Neural progenitor cell (in vitro differentiated cells): ENCODE results near the gene LILRA6. TPM values are rescaled to one million over a fixed set of nuclear protein-coding genes. Genes with fewer than 3 reads are reported as not detected.

Experiments
- DNase-seq: peaks from one replicate; pipeline ENCODE4 v3.0.0-alpha.2; 2016; ENCODE audit warnings: low spot score
- H2AFZ ChIP-seq: fragments of 200-600 bp; sonication (generic); replicated peaks from 2 replicates; pipeline ENCODE4 v1.6.1; 2016; ENCODE audit warnings: antibody characterized with exemption
- H3F3A ChIP-seq: fragments of 200-600 bp; sonication (generic); 2 replicates; pipeline ENCODE4 v1.6.1; 2016; ENCODE audit warnings: antibody characterized with exemption, low read depth
- H3K27ac ChIP-seq: fragments of 200-600 bp; sonication (generic); 2 replicates; pipeline ENCODE4 v1.5.1; 2016; ENCODE audit warnings: mild to moderate bottlenecking
- H3K27me3 ChIP-seq: fragments of 200-600 bp; sonication (generic); 2 replicates; pipeline ENCODE4 v1.6.1; 2016; ENCODE audit warnings: mild to moderate bottlenecking, moderate library complexity
- H3K36me3 ChIP-seq: fragments of 200-600 bp; sonication (generic); 2 replicates; pipeline ENCODE4 v1.5.1; 2016
- H3K4me1 ChIP-seq: fragments of 200-600 bp; sonication (generic); 2 replicates; pipeline ENCODE4 v1.6.1; 2016; ENCODE audit warnings: mixed run types
- H3K4me2 ChIP-seq: fragments of 200-600 bp; sonication (generic); 2 replicates; pipeline ENCODE4 v1.6.1; 2016
- H3K4me3 ChIP-seq: fragments of 200-600 bp; sonication (generic); 2 replicates; pipeline ENCODE4 v1.5.1; 2016
- H3K79me2 ChIP-seq: fragments of 200-600 bp; sonication (generic); 2 replicates; pipeline ENCODE4 v1.6.1; 2016; ENCODE audit warnings: low read depth
- H3K9ac ChIP-seq: fragments of 200-600 bp; sonication (generic); 2 replicates; pipeline ENCODE4 v1.6.1; 2016
- H3K9me3 ChIP-seq: fragments of 200-600 bp; sonication (generic); 2 replicates; pipeline ENCODE4 v1.5.1; 2016; ENCODE audit warnings: low read depth
- H4K20me1 ChIP-seq: fragments of 200-600 bp; sonication (generic); 2 replicates; pipeline ENCODE4 v1.6.1; 2016; ENCODE audit warnings: low read depth
- H3K27ac Mint-ChIP-seq: 3 replicates; pipeline ENCODE4 v1.8.0; 2021; ENCODE audit warnings: mixed read lengths
- H3K27me3 Mint-ChIP-seq: 2 replicates; pipeline ENCODE4 v1.8.0; 2022; ENCODE audit warnings: low read depth, mild to moderate bottlenecking, inconsistent platforms, moderate library complexity, mixed read lengths; ENCODE audit not compliant: insufficient read depth
- H3K36me3 Mint-ChIP-seq: 3 replicates; pipeline ENCODE4 v1.8.0; 2021; ENCODE audit warnings: mixed read lengths
- H3K4me1 Mint-ChIP-seq: 3 replicates; pipeline ENCODE4 v1.8.0; 2021; ENCODE audit warnings: mixed read lengths
- H3K4me3 Mint-ChIP-seq: 3 replicates; pipeline ENCODE4 v1.8.0; 2021; ENCODE audit warnings: mild to moderate bottlenecking, moderate library complexity, mixed read lengths
- H3K9me3 Mint-ChIP-seq: 3 replicates; pipeline ENCODE4 v1.8.0; 2020; ENCODE audit warnings: mixed read lengths
- EZH2 ChIP-seq: fragments of 200-600 bp; sonication (generic); IDR thresholded peaks from 2 replicates; pipeline ENCODE4 v1.6.1; 2017; ENCODE audit warnings: antibody characterized with exemption, mild to moderate bottlenecking, moderate library complexity
- EZH2phosphoT487 ChIP-seq: fragments of 200-600 bp; sonication (generic); IDR thresholded peaks from 2 replicates; pipeline ENCODE4 v1.6.1; 2017; ENCODE audit warnings: antibody characterized with exemption
- microRNA-seq: library from miRNA; unstranded; fragments of <30 nt; microRNA quantifications from one replicate; pipeline ENCODE4, GENCODE V29; 2016
- small RNA-seq: library from RNA; depleted of rRNA; stranded (forward); fragments of <200 nt; gene quantifications from one replicate; pipeline ENCODE3, GENCODE V24; 2015
- total RNA-seq: library from RNA; depleted of rRNA; stranded (reverse); fragments of >200 nt; gene quantifications from 2 replicates; pipeline ENCODE4 v1.2.3, GENCODE V29; 2015; ENCODE audit warnings: low replicate concordance
- TF ChIP-seq, protein P1 (sequence below): fragments of 200-600 bp; sonication (generic); IDR thresholded peaks from 2 replicates; pipeline ENCODE4 v1.5.1; 2017; ENCODE audit warnings: antibody characterized with exemption, mild to moderate bottlenecking

The LILRA6 gene
- total RNA-seq, 1 donor from 2014 or later: not detected

DNA sequence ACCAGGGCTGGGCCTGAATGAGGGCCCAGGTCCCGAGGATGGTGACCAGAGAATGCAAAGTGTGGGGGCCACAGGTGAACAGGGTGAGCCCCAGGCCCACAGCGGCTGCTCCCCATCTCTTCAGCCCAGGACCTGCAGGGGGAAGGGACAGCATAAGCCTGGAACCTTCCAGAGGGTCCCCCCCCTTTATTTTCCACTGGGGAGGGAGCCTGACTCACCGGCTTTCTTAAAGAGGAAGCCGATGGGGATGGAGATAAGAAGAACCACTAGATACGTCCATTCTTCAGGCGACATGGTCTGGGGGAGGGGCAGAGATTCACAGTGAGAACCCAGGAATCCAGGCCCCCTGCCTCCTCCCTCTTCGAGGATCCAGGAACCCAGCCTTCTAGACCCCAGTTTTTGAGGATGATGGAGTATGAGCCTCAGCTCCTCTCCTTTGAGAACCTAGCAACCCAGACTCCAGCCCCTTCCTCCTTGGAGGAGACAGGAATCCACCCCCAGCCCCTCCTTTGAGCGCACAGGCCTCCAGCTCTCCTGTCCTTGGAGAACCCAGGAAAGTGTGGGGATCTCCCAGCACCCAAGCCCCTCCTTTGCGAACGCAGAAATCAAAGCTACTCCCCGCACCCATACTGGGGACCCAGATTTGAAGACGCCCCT, 54.2 kb downstream of the LILRA6 start:
- H3K27ac Mint-ChIP-seq: peak overlapping the region; percentile 92
- Histone ChIP-seq H3K9me3 (no peaks in the 10 kb centered on the region), H3K9ac (peak overlapping the region; percentile 78), H3K27me3 (no peaks in the 10 kb centered on the region), H3F3A (peaks cover 21% of the 10 kb centered on the region), H4K20me1 (peaks cover 21% of the 10 kb centered on the region), H2AFZ (no peak overlapping the region), H3K4me1 (peaks cover 16% of the 10 kb centered on the region), H3K27ac (no peak overlapping the region), H3K4me2 (peak overlapping the region; percentile 88), H3K4me3 (peak overlapping the region; percentile 80), H3K36me3 (peaks cover 3% of the 10 kb centered on the region), H3K79me2 (peaks cover 37% of the 10 kb centered on the region)
- H3K4me1 Mint-ChIP-seq: peaks cover 22% of the 10 kb centered on the region
- H3K36me3 Mint-ChIP-seq: peaks cover 18% of the 10 kb centered on the region
- no peaks in the 10 kb centered on the region for H3K9me3 Mint-ChIP-seq
- H3K4me3 Mint-ChIP-seq: peak overlapping the region; percentile 92
- TF ChIP-seq EZH2 (no peak), EZH2phosphoT487 (no peak)
- TF ChIP-seq, protein P1, sequence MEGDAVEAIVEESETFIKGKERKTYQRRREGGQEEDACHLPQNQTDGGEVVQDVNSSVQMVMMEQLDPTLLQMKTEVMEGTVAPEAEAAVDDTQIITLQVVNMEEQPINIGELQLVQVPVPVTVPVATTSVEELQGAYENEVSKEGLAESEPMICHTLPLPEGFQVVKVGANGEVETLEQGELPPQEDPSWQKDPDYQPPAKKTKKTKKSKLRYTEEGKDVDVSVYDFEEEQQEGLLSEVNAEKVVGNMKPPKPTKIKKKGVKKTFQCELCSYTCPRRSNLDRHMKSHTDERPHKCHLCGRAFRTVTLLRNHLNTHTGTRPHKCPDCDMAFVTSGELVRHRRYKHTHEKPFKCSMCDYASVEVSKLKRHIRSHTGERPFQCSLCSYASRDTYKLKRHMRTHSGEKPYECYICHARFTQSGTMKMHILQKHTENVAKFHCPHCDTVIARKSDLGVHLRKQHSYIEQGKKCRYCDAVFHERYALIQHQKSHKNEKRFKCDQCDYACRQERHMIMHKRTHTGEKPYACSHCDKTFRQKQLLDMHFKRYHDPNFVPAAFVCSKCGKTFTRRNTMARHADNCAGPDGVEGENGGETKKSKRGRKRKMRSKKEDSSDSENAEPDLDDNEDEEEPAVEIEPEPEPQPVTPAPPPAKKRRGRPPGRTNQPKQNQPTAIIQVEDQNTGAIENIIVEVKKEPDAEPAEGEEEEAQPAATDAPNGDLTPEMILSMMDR: no peak
- DNase-seq: peak; percentile 53
- H3K27me3 Mint-ChIP-seq: peaks cover 26% of the 10 kb centered on the region

DNA sequence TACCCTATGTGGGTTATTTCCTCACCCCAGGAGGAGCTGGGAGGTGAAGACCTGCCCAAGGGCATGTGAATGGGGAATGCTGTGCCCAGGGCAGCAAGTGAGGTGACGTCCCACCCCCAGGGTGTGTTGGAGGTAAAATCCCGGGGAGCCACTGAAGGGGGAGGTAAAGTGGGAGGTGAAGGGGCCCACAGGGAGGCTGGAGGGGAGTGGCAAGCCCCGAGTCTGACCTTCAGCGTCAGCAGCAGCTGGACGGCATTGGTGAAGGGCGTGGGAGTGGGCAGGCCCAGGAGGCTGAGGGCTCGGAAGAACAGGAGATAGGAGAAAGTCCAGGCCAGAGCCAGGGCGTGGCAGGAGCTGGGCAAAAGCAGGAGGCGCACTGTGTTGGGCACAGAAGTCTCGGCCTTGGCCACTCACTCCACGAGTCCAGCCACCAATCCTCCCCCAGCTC, 55.6 kb downstream of the LILRA6 start:
- Histone ChIP-seq H3K9ac (no peak overlapping the region), H3K4me3 (no peak overlapping the region), H3K4me2 (no peak overlapping the region), H2AFZ (no peak overlapping the region), H3F3A (peaks cover 16% of the 10 kb centered on the region), H3K27me3 (no peaks in the 10 kb centered on the region), H3K36me3 (no peaks in the 10 kb centered on the region), H3K4me1 (peaks cover 9% of the 10 kb centered on the region), H3K27ac (no peak overlapping the region), H3K9me3 (no peaks in the 10 kb centered on the region), H3K79me2 (peaks cover 23% of the 10 kb centered on the region), H4K20me1 (peaks cover 14% of the 10 kb centered on the region)
- peaks cover 14% of the 10 kb centered on the region for H3K4me1 Mint-ChIP-seq
- H3K27ac Mint-ChIP-seq: peak overlapping the region; percentile 33
- TF ChIP-seq, protein P1: no peak
- peaks cover 22% of the 10 kb centered on the region for H3K27me3 Mint-ChIP-seq
- no peak for DNase-seq
- no peaks in the 10 kb centered on the region for H3K9me3 Mint-ChIP-seq
- H3K36me3 Mint-ChIP-seq: peaks cover 15% of the 10 kb centered on the region
- peak overlapping the region; percentile 92 for H3K4me3 Mint-ChIP-seq

Small RNA genes lying within 50 kb of the gene (microRNA-seq; reads per million reads assigned to microRNA genes)
- not detected for gene MIR4752

Small RNA genes lying within 50 kb of the gene (small RNA-seq; reads per million reads assigned to genes)
- gene MIR4752 (not detected), gene RNU6-1307P (not detected)

Other genes with a start within 250 kb of the LILRA6 start
- 0.12 TPM in 1 of 2 replicates, not detected in the other for gene VSTM1, start 178.9 kb downstream of the LILRA6 start, total RNA-seq
- not detected in 2 replicates for gene TARM1, start 161.4 kb downstream of the LILRA6 start, total RNA-seq
- 2.4 TPM in 1 of 2 replicates, not detected in the other for gene OSCAR, start 142.0 kb downstream of the LILRA6 start, total RNA-seq
- gene NDUFA3, start 139.9 kb downstream of the LILRA6 start, total RNA-seq: 40.3 and 75.9 TPM in 2 replicates
- gene TFPT, start 127.1 kb downstream of the LILRA6 start, total RNA-seq: 9.4 and 18.0 TPM in 2 replicates
- 62.0 and 64.4 TPM in 2 replicates for gene PRPF31, start 127.0 kb downstream of the LILRA6 start, total RNA-seq
- 23.2 and 29.4 TPM in 2 replicates for gene CNOT3, start 105.0 kb downstream of the LILRA6 start, total RNA-seq
- gene LENG1, start 83.1 kb downstream of the LILRA6 start, total RNA-seq: 2.7 and 5.4 TPM in 2 replicates
- gene TMC4, start 69.6 kb downstream of the LILRA6 start, total RNA-seq: 0.46 TPM in 1 of 2 replicates, not detected in the other
- 20.0 and 91.0 TPM in 2 replicates for gene MBOAT7, start 53.2 kb downstream of the LILRA6 start, total RNA-seq
- gene TSEN34, start 51.5 kb downstream of the LILRA6 start, total RNA-seq: 10.3 and 37.3 TPM in 2 replicates
- 1,773 and 2,732 TPM in 2 replicates for gene RPS9, start 41.9 kb downstream of the LILRA6 start, total RNA-seq
- gene LILRB3, start 19.8 kb downstream of the LILRA6 start, total RNA-seq: not detected in 2 replicates
- not detected in 2 replicates for gene LILRB5, start 14.5 kb upstream of the LILRA6 start, total RNA-seq
- gene LILRB2, start 38.3 kb upstream of the LILRA6 start, total RNA-seq: not detected in 2 replicates
- not detected in 2 replicates for gene LILRA5, start 70.4 kb upstream of the LILRA6 start, total RNA-seq
- gene LILRA4, start 96.4 kb upstream of the LILRA6 start, total RNA-seq: not detected in 2 replicates
- not detected in 2 replicates for gene LAIR1, start 122.1 kb upstream of the LILRA6 start, total RNA-seq
- gene TTYH1, start 172.7 kb upstream of the LILRA6 start, total RNA-seq: 34.2 and 128 TPM in 2 replicates
- 36.6 and 90.1 TPM in 2 replicates for gene LENG8, start 206.4 kb upstream of the LILRA6 start, total RNA-seq
- gene LENG9, start 221.0 kb upstream of the LILRA6 start, total RNA-seq: 0.79 and 4.0 TPM in 2 replicates
- 1.1 TPM in 1 of 2 replicates, not detected in the other for gene CDC42EP5, start 230.5 kb upstream of the LILRA6 start, total RNA-seq